B cell (primary cell): Measurements from ENCODE around the gene MRPL10.

Experiments used
- CTCF ChIP-seq: fragments of 200-600 bp; IDR thresholded peaks from one replicate; pipeline ENCODE4 v1.8.0; 2022; ENCODE audit warnings: antibody characterized with exemption, mild to moderate bottlenecking
- EZH2 ChIP-seq: IDR thresholded peaks from 2 replicates; pipeline ENCODE4 v1.6.1; 2012; ENCODE audit warnings: borderline replicate concordance, low read depth, mild to moderate bottlenecking, moderate library complexity, low read length; ENCODE audit not compliant: insufficient read depth, poor library complexity, severe bottlenecking

- TF ChIP-seq CTCF = no peak
- no peak for TF ChIP-seq EZH2
Observed at GRCh38 chr17:47877368-47878034, 46.2 kb upstream of the MRPL10 start.
